Measurements from ENCODE around the gene CEBPG.

The CEBPG gene

DNA sequence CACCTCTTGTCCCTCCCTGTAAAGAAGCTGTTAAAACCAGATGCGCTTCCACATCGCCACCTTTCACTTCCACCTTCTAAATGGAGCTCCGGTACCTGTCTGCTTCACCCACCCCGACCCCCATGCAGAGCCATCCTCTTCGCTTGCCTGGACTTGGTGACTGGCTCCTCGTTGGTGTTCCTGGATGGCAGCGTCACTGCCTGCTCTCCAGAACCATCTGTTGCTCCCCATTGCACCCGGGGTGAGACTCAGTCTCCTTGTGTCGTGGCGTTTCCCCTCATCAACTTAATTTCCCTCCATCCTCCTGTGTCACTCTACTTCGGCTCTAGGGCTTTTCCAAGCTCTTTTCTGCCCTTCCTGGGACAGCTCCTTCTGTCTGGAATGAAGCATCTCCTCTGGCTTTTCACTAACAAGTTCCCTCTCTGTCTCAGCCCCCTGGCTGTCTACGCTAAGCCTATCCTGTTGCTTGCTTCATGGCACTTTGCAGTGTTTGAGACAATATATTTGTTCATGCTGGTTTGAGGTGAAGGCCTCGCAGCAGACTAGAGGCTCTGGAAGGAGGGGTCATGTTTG lies 10.3 kb downstream of the CEBPG start:
- no peak overlapping the region for H3K4me3 ChIP-seq (replicated peaks; ENCODE audit: low read depth, low read length)
- TF ChIP-seq, protein P1, sequence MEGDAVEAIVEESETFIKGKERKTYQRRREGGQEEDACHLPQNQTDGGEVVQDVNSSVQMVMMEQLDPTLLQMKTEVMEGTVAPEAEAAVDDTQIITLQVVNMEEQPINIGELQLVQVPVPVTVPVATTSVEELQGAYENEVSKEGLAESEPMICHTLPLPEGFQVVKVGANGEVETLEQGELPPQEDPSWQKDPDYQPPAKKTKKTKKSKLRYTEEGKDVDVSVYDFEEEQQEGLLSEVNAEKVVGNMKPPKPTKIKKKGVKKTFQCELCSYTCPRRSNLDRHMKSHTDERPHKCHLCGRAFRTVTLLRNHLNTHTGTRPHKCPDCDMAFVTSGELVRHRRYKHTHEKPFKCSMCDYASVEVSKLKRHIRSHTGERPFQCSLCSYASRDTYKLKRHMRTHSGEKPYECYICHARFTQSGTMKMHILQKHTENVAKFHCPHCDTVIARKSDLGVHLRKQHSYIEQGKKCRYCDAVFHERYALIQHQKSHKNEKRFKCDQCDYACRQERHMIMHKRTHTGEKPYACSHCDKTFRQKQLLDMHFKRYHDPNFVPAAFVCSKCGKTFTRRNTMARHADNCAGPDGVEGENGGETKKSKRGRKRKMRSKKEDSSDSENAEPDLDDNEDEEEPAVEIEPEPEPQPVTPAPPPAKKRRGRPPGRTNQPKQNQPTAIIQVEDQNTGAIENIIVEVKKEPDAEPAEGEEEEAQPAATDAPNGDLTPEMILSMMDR (IDR thresholded peaks at IDR 0.05; ENCODE audit: low read depth, low read length, missing control alignments) = no peak
- DNase-seq (ENCODE audit: extremely low read depth, low read depth) = no peak

GRCh38 chr19:33384983-33385382 lies 11.5 kb downstream of the CEBPG start:
- TF ChIP-seq, protein P1 (IDR thresholded peaks at IDR 0.05; ENCODE audit: low read depth, low read length, missing control alignments) = no peak
- DNase-seq (ENCODE audit: extremely low read depth, low read depth) = no peak
- H3K4me3 ChIP-seq (replicated peaks; ENCODE audit: low read depth, low read length) = no peak overlapping the region

DNA sequence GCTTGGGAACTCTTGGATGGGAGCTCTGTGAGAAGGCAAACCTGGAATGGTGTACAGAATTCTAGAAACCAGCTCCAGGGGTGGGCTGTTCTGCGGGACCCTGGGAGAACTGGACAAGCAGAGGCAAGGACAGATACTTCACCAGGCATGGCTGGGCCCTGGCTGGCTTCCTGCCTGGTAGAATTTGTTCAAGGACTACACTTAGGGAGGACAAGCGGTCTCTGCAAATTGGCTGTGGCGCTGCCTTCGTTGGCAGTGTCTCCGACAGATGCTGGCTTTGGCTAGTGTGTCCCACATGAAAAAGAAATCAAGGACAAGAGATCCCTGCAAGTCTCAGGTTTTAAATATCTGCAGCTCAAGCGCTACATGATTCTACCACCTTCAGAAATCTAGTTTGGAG lies 12.4 kb downstream of the CEBPG start:
- no peak overlapping the region for H3K4me3 ChIP-seq (replicated peaks; ENCODE audit: low read depth, low read length)
- DNase-seq (ENCODE audit: extremely low read depth, low read depth) = no peak
- TF ChIP-seq, protein P1 (IDR thresholded peaks at IDR 0.05; ENCODE audit: low read depth, low read length, missing control alignments) = no peak

DNA sequence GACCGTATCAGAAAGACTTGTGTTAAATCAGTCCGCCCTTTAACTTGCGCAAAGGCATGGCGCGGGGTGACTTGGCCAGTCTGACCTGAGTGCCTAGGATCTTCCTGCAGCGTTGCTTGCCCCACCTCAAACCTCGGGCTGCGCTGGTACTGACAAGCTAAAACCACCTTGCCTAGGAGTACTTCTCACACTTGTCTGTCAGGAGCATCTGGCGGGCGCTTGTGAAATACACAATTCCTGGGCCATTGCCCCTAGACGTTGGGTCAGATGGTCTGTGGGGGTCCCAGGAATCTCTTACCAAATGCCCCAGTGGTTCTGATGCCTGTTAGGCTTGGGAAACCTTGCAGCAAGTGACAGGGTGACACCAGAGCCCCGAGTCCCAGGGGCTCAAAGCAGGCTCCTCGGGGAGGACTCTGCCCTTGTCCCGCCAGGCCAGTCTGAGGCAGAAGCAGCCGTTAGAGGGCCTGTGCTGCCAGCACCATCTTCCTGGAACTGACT lies 12.9 kb downstream of the CEBPG start:
- no peak overlapping the region for H3K4me3 ChIP-seq (replicated peaks; ENCODE audit: low read depth, low read length)
- TF ChIP-seq, protein P1 (IDR thresholded peaks at IDR 0.05; ENCODE audit: low read depth, low read length, missing control alignments) = no peak
- DNase-seq (ENCODE audit: extremely low read depth, low read depth) = no peak

- H3K4me3 ChIP-seq (replicated peaks; ENCODE audit: low read depth, low read length) = no peak overlapping the region
- no peak for DNase-seq (ENCODE audit: extremely low read depth, low read depth)
- TF ChIP-seq, protein P1 (IDR thresholded peaks at IDR 0.05; ENCODE audit: low read depth, low read length, missing control alignments) = no peak
Measured at GRCh38 chr19:33387351-33388230, 14.1 kb downstream of the CEBPG start.

- no peak for DNase-seq (ENCODE audit: extremely low read depth, low read depth)
- no peak overlapping the region for H3K4me3 ChIP-seq (replicated peaks; ENCODE audit: low read depth, low read length)
- TF ChIP-seq, protein P1 (IDR thresholded peaks at IDR 0.05; ENCODE audit: low read depth, low read length, missing control alignments) = no peak
Measured at GRCh38 chr19:33388231-33388724, 14.8 kb downstream of the CEBPG start.
